Colon (tissue), 2 donors: Measurements from ENCODE around the gene FADS3.

ENCODE experiments used
- FAIRE-seq: peaks from 2 replicates; lab custom pipeline; 2012; peaks lifted over from hg19 to GRCh38; lab: Jason Lieb, UNC
- donor health status: control.
- donor health status: control.

The FADS3 gene

GRCh38 chr11:61834278-61835048 lies 56.9 kb downstream of the FADS3 start:
- no peak for FAIRE-seq

DNA sequence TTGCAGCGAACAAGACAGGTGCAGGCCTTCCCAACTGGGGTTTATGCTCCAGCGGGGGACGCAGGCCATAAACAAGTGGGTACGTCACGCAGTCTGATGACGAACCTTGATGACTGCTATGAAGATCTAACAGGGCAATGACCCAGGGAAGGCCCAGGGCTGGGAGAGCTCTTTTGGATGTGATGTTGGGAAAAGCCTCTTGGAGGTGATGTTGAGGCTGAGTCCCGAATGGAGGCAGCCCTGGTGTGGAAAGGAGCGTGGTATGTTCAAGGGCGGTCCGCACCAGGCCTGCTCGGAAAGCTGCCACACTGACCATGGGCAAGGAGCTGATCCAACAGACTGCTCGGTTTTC lies 57.4 kb downstream of the FADS3 start:
- FAIRE-seq: no peak

DNA sequence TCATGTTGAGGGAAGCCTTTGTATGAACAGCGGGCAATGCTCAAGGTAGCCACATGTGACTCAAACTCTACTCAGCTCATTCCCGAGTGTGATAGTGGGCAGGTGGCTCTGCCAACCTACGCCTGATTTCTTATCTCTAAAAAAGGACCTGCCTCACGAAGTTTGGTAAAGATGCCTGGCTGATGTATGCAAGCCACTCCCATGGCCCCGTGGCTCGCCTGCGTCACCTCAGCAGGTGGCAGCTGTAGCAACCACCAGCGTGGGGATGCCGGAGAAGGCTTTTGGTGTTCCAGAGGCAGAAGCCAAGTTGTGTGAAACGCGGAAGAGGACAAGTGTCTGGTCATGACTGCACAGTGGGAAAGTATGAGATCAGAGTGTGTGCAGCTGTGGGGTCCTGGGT lies 57.9 kb downstream of the FADS3 start:
- FAIRE-seq: no peak

GRCh38 chr11:61832754-61833153 lies 58.6 kb downstream of the FADS3 start:
- FAIRE-seq: no peak

- FAIRE-seq: no peak
Measured at GRCh38 chr11:61832207-61832606, 59.1 kb downstream of the FADS3 start.

GRCh38 chr11:61830237-61831105 lies 60.9 kb downstream of the FADS3 start:
- FAIRE-seq: no peak

GRCh38 chr11:61829806-61830205 lies 61.5 kb downstream of the FADS3 start:
- FAIRE-seq: no peak

DNA sequence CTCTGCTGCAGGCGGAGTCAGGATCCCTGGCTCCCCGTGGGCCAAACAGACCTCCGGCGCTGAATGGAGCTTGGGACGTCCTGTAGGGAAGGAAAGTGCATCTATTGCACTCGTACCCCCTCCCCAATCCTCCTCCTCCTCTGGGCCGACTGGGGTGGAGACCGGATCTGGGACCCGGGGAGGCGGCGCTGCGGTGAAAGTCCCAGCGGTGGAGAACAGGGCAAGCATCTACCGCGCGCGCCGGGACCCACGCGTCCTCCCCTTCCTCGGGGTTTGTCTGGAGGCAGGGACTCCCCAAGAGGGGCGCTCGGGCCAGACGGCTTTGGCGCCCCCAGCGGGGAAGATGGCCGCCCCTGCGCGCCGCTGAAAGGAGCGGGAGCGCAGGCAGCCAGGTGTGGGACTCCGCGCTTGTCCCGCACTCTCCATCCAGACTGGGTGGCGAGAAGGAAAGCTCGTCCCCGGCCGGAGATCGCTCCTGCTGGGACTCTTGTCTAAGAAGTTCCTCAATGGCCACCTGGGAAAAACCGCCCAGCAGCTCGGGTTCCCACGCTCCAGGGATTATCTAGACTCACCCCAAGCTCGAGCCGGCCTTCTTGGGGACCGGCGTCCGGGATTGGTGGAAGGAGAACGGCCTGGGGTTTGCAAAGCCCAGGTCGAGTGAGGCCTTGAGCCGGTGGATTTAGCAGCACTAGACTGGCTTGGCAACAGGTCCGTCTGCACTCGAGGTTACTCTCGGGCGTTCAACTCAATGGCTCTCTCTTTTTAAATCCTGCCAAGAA lies 62.5 kb downstream of the FADS3 start:
- no peak for FAIRE-seq

- FAIRE-seq: no peak
Measured at GRCh38 chr11:61828379-61828628, 63.0 kb downstream of the FADS3 start.

- FAIRE-seq: no peak
Measured at GRCh38 chr11:61827571-61828378, 63.6 kb downstream of the FADS3 start, which contains the start of gene FADS2. FADS2 (plus strand) TSS chr11:61828300; CDS start chr11:61828391, 91 bp downstream.

GRCh38 chr11:61826930-61827570 lies 64.3 kb downstream of the FADS3 start:
- no peak for FAIRE-seq
